Measurements from ENCODE around the gene THPO. TPM values are rescaled to one million over a fixed set of nuclear protein-coding genes. Genes with fewer than 3 reads are reported as not detected.
"Not testable (repeated sequence)": the region's sequence is repeated elsewhere in the genome, so short reads cannot be mapped to it uniquely, and the experiment has no call there.

Gene THPO
- total RNA-seq, 1 experiment from 2014 or later = not detected

- Histone ChIP-seq H3K4me3 (no peak overlapping the region), H3K36me3 (peaks cover 8% of the 10 kb centered on the region), H3K9me3 (no peaks in the 10 kb centered on the region), H3K27me3 (no peaks in the 10 kb centered on the region)
- no peak for DNase-seq
These were observed 30.5 kb downstream of the THPO start for GRCh38 chr3:184347321-184348056.

GRCh38 chr3:184346480-184347190, 31.4 kb downstream of the THPO start:
- no peaks in the 10 kb centered on the region for H3K27me3 ChIP-seq
- no peaks in the 10 kb centered on the region for H3K9me3 ChIP-seq
- DNase-seq = no peak
- no peak overlapping the region for H3K4me3 ChIP-seq
- H3K36me3 ChIP-seq = peaks cover 13% of the 10 kb centered on the region

DNA sequence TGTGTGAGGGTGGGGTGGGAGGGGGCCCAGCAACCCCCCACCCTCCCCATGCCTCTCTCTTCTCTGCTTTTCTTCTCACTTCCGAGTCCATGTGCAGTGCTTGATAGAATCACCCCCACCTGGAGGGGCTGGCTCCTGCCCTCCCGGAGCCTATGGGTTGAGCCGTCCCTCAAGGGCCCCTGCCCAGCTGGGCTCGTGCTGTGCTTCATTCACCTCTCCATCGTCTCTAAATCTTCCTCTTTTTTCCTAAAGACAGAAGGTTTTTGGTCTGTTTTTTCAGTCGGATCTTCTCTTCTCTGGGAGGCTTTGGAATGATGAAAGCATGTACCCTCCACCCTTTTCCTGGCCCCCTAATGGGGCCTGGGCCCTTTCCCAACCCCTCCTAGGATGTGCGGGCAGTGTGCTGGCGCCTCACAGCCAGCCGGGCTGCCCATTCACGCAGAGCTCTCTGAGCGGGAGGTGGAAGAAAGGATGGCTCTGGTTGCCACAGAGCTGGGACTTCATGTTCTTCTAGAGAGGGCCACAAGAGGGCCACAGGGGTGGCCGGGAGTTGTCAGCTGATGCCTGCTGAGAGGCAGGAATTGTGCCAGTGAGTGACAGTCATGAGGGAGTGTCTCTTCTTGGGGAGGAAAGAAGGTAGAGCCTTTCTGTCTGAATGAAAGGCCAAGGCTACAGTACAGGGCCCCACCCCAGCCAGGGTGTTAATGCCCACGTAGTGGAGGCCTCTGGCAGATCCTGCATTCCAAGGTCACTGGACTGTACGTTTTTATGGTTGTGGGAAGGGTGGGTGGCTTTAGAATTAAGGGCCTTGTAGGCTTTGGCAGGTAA, 32.5 kb downstream of the THPO start:
- DNase-seq = peak; percentile 64
- no peaks in the 10 kb centered on the region for H3K27me3 ChIP-seq
- H3K36me3 ChIP-seq = peaks cover 11% of the 10 kb centered on the region
- H3K9me3 ChIP-seq = no peaks in the 10 kb centered on the region
- H3K4me3 ChIP-seq = no peak overlapping the region

DNA sequence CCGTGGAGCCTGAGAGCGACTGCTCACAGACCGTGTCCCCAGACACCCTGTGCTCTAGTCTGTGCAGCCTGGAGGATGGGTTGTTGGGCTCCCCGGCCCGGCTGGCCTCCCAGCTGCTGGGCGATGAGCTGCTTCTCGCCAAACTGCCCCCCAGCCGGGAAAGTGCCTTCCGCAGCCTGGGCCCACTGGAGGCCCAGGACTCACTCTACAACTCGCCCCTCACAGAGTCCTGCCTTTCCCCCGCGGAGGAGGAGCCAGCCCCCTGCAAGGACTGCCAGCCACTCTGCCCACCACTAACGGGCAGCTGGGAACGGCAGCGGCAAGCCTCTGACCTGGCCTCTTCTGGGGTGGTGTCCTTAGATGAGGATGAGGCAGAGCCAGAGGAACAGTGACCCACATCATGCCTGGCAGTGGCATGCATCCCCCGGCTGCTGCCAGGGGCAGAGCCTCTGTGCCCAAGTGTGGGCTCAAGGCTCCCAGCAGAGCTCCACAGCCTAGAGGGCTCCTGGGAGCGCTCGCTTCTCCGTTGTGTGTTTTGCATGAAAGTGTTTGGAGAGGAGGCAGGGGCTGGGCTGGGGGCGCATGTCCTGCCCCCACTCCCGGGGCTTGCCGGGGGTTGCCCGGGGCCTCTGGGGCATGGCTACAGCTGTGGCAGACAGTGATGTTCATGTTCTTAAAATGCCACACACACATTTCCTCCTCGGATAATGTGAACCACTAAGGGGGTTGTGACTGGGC, 33.3 kb downstream of the THPO start:
- Histone ChIP-seq H3K27me3 (no peaks in the 10 kb centered on the region), H3K4me3 (no peak overlapping the region), H3K9me3 (no peaks in the 10 kb centered on the region), H3K36me3 (peaks cover 11% of the 10 kb centered on the region)
- no peak for DNase-seq

GRCh38 chr3:184343200-184343876, 34.7 kb downstream of the THPO start:
- Histone ChIP-seq H3K27me3 (no peaks in the 10 kb centered on the region), H3K36me3 (peaks cover 14% of the 10 kb centered on the region), H3K9me3 (no peaks in the 10 kb centered on the region), H3K4me3 (no peak overlapping the region)
- DNase-seq = no peak

DNA sequence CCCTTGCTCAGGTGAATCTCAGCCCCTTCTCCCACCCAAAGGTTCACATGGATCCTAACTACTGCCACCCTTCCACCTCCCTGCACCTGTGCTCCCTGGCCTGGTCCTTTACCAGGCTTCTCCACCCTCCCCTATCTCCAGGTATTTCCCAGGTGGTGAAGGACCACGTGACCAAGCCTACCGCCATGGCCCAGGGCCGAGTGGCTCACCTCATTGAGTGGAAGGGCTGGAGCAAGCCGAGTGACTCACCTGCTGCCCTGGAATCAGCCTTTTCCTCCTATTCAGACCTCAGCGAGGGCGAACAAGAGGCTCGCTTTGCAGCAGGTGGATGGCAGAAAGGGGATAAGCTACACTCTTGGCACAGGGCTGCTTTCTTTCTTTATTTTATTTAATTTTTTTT, 36.1 kb downstream of the THPO start:
- H3K27me3 ChIP-seq = no peaks in the 10 kb centered on the region
- H3K4me3 ChIP-seq = no peak overlapping the region
- DNase-seq = no peak
- H3K36me3 ChIP-seq = peaks cover 20% of the 10 kb centered on the region
- no peaks in the 10 kb centered on the region for H3K9me3 ChIP-seq

GRCh38 chr3:184339451-184340135, 38.4 kb downstream of the THPO start:
- H3K36me3 ChIP-seq = peaks cover 31% of the 10 kb centered on the region
- DNase-seq, H3K9me3 ChIP-seq, H3K27me3 ChIP-seq, H3K4me3 ChIP-seq: not testable (repeated sequence)

DNA sequence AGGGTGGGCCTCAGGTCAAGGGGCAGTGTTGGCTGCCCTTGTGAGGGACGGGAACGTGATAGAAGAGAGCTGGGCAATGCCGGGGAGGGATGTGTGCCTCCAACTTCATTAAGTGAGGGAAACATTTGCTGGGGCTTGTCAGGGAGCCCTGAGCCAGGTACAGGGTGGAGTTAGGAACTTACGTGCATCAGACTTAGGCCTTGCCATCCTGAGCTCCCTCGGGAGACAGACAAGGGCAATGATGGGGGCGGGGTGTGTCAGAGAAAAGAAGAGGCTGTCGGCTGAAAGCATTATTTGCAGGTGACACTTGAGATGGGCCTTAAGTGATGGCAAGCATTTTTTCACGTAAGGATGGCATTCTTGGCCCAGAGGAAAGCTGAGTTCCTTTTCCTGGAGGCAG, 39.0 kb downstream of the THPO start:
- Histone ChIP-seq H3K27me3 (no peaks in the 10 kb centered on the region), H3K9me3 (no peaks in the 10 kb centered on the region), H3K36me3 (peaks cover 37% of the 10 kb centered on the region), H3K4me3 (no peak overlapping the region)
- DNase-seq = no peak

DNA sequence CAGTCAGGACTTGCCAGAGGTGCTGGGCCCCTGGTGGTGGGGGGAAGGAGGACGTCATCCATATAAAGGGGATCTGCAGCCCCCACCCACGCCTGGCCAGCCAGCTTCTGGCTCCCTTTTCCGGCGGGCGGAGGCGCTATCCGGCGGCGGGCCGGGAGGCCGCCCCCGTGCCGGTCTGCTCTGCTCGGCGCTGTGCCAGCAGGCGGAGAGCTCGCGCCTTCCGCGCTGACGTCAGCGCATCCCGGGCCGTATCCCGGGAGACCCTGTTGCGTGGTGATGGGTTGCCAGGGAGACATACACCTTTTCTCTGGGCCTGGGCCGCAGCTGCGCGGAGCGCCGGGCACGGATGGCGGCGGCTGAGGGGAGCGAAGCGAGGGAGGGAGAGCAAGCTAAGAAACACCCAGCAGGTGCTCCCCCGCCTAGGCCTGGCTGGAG, 39.5 kb downstream of the THPO start:
- Histone ChIP-seq H3K9me3 (no peaks in the 10 kb centered on the region), H3K27me3 (no peaks in the 10 kb centered on the region), H3K4me3 (no peak overlapping the region), H3K36me3 (peaks cover 42% of the 10 kb centered on the region)
- no peak for DNase-seq

DNA sequence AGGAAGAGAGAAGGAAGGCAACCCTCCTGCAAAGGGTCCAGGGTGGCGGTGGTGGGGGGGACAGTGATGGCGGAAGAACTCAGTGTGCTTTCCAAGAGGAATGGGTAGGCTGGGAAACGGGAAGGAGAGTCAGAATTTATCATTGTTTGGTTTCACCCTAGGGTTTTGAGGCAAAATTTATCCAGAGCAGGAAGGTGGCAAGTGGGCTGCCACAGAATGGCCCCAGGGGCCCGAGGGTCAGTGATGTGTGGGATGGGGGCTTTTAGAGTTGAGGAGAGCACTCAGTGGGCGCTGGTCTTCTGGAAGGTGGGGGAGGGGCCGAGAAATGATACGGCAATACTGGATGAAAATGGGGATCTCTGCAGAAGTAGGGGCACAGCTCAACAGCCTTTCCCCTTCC, 40.0 kb downstream of the THPO start:
- no peaks in the 10 kb centered on the region for H3K27me3 ChIP-seq
- H3K9me3 ChIP-seq = no peaks in the 10 kb centered on the region
- DNase-seq = no peak
- H3K36me3 ChIP-seq = peaks cover 48% of the 10 kb centered on the region
- H3K4me3 ChIP-seq = no peak overlapping the region

DNA sequence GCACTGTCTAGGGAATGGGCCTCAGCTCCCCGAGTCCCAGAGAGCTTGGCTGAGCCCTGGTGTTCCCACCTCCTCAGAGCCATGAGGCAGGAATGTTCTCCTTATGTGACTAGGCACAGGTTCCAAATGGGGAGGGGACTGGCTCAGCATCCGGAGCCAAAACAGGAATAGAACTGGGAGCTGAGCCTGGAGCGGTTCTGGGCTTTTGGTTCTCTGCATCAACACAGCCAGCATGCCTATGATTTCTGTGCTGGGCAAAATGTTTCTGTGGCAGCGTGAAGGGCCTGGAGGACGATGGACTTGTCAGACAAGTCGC, 40.6 kb downstream of the THPO start, which contains the start of gene FAM131A:
Gene FAM131A, plus strand, starts transcription at position 202 of the 316 bp plus-strand sequence. Its CDS starts 31 bp downstream, at position 233.
- no peaks in the 10 kb centered on the region for H3K9me3 ChIP-seq
- H3K27me3 ChIP-seq = no peaks in the 10 kb centered on the region
- H3K4me3 ChIP-seq = peak within 1 kb of the TSS; percentile 52
- peaks cover 50% of the 10 kb centered on the region for H3K36me3 ChIP-seq
- no peak for DNase-seq

DNA sequence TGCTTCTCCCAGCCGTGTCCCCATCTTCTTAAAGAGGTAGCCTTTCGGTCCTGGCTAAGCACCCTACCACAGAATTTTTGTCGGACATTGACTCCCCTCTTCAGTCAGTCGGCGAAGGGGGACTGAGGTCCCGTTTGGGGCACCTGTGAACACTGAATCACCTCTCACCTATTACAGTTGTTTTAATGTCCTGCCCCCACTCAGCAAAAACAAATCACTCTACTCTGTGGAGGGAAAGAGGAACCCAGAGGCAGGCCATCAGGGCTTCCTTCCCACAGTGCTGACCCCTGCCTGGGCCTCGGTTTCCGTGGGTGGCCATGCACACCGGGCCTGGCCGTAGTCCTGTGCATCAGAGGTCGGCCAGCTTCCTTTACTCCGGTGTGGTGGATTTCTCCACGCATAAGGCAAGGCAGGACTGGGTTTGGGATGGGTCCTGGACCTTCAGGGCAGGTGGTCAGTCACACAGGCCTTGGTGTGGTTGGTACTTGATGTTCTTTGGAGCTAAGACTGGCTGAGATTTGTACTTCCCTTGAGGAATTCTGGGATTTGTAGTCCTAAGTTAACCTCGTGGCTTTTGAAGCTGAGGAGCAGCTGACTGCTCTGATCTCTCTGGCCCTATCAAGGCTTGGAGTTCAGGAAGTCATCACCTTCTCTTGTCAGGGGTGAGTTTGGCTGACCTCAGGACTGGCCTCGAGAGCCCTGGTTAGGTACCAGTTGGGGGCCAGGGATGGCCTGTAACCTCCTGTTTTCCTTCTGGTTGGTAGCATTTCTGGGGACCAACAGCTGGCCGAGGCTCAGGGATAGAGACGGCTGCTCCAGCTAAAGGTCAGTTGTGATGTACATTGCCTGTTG, 41.2 kb downstream of the THPO start:
- peaks cover 51% of the 10 kb centered on the region for H3K36me3 ChIP-seq
- peak overlapping the region; percentile 52 for H3K4me3 ChIP-seq
- no peaks in the 10 kb centered on the region for H3K9me3 ChIP-seq
- no peaks in the 10 kb centered on the region for H3K27me3 ChIP-seq
- DNase-seq = no peak

DNA sequence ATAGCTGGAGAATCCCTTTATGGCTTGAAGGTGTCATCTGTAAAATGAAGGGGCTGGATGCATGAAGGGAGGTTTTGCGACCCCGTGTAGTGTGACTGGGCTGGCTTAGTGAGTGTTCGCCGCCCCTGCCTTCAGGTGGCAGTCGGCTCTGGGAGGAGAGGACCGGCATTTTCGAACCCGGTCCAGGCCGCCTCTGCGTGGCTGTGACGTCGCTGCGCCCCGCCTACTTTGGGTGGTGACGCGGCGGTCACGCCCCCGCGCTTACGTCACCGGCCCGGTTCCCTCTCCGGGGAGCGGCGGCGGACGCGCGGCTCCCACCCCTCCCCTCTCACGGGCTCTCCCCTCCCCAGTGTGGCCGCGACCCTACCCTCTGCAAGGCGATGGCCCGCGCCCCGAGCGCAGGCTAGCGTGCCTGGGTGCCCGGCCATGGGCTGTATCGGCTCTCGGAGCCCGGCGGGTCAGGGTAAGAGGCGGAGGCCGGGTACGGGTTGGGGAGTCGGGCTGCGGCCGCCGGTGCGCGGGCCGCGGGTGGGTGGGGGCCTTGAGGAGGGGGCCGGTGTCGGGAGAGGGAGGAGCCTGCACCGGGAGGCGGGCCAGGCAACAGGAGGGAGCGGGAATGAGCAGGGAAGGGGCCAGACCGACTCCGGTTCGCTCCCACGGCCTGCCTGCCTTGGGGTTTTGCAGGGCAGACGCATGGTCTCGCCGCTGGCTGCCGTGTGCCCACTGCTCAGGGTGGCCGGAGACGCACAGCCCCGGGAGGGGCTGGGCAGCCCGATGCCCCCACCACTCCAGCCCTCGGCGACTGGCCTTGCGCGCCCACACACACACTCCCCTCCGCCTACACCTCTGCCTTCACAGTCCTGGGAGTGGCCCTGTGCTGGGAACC, 42.1 kb downstream of the THPO start:
- DNase-seq = peak; percentile 72
- H3K9me3 ChIP-seq = no peaks in the 10 kb centered on the region
- peak overlapping the region; percentile 52 for H3K4me3 ChIP-seq
- peaks cover 60% of the 10 kb centered on the region for H3K36me3 ChIP-seq
- no peaks in the 10 kb centered on the region for H3K27me3 ChIP-seq

DNA sequence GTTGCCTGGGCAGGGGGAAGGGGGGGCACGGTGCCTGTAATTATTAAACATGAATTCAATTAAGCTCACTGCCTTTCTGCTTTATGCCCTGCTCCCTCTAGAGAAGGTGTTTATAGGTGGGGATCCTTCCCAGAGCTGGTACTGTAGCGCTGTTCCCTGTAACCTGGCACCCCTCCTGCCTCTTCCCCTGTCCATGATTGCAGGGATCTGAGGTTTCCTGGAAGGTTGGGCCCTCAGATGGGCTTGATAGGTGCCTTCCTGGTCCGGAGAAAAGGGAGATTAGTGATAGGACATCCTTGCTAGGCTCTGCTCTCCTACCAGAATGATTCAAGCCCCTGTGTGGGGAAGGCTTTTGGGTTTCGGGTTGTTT, 42.7 kb downstream of the THPO start:
- no peak for DNase-seq
- no peaks in the 10 kb centered on the region for H3K9me3 ChIP-seq
- H3K27me3 ChIP-seq = no peaks in the 10 kb centered on the region
- peak overlapping the region; percentile 52 for H3K4me3 ChIP-seq
- peaks cover 66% of the 10 kb centered on the region for H3K36me3 ChIP-seq

Data from MG63 (cell line).